Measurements from ENCODE around the gene C5AR1.
"Not testable (repeated sequence)": the region's sequence is repeated elsewhere in the genome, so short reads cannot be mapped to it uniquely, and the experiment has no call there.

Gene C5AR1

GRCh38 chr19:47365455-47365854, 55.8 kb downstream of the C5AR1 start:
- not testable (repeated sequence) for DNase-seq (ENCODE audit: low spot score)

GRCh38 chr19:47370045-47370611, 60.5 kb downstream of the C5AR1 start:
- DNase-seq (ENCODE audit: low spot score) = peak; percentile 79

- no peak for DNase-seq (ENCODE audit: low spot score)
These were observed 61.6 kb downstream of the C5AR1 start for GRCh38 chr19:47371261-47371660.

Data from AG20443 (cell line).